HG03095 (cell line): ENCODE measurements around the gene EFHB.
"Not testable (repeated sequence)": the region's sequence is repeated elsewhere in the genome, so short reads cannot be mapped to it uniquely, and the experiment has no call there.

Source experiments
- ATAC-seq: cut with Tn5 transposase; IDR thresholded peaks from one replicate; pipeline ENCODE4 v1.9.1; 2021; ENCODE audit warnings: moderate library complexity; ENCODE audit not compliant: unreplicated experiment

Gene EFHB, protein sequence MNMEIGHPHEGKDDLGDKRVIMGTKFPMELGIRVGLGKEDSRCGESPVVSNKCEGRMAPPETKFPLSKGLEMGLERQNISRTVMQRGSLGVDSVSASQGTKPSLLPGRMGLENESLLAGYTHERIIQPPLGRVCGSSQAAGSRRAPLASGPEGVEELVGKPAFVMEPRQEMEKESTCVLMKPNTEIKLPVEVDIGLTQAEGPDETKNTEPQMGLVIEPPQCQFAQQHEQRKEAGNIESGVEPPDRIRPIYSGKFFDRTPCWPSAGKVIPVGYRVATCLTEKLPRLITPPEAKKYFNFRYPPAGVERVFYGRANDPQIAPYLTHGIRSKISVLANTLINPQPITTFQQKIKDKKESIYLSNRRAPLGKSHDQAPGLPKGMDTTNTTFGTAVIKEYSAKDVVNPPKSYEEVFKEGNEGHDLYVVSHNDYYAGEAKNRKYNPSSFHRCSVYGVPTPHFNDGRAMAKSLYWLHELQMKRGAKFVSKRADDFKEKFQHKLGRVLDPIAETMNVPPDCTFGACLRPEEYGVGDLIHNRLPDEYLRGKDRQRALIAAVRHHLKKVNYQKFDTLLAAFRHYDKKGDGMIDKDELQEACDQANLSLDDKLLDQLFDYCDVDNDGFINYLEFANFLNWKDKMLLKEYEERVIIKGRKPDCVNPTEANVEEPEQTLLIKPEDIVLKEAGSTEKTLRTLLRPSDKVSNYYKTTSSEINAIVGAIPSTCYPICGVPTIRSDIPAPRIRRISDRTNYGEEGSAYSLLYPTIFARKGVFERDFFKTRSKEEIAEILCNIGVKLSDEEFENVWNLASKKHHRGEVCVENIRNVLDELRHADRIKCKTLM

DNA sequence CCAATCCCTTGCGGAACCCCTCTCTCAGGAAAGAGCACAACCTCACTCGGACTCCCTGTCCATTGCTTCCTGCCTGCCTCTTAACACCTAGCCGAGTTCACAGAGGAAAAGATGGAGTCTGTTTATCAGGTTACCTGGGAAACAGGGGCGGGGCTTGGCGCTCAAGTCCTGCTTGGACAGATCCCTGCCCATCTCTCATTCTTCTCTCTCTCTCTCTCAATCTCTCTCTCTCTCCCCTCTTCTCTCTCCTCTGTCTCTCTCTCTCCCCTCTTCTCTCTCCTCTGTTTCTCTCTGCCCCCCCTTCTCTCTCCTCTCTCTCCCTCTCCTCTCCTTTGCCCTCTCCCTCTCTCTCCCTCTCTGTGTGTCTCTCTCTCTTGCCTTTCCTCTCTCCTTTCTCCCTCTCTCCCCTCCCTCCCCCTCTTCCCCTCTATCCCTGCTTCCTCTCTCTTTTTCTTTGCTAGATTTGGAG, at the start of gene EFHB:
Gene EFHB, minus strand, starts transcription at position 120 of the 469 bp plus-strand sequence. CDS start 199 bp downstream, outside the sequence.
- ATAC-seq: no peak

DNA sequence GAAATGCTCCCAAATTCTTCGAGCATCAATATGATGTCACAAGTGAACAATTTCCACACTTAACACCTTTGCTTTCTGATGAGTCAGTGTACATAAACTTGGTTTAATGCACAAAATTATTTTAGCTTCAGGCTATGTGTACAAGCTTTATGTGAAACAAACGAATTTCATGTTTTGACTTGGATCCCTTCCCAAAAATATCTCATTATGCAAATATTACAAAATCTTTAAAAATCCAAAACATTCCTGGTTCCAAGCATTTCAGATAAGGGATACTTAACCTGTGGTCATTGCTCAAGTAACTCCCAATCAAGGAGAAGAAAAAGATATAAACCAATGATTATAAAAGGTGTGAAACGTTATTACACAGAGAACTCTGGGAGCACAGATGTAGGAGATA, 38.0 kb upstream of the EFHB start:
- ATAC-seq: no peak

DNA sequence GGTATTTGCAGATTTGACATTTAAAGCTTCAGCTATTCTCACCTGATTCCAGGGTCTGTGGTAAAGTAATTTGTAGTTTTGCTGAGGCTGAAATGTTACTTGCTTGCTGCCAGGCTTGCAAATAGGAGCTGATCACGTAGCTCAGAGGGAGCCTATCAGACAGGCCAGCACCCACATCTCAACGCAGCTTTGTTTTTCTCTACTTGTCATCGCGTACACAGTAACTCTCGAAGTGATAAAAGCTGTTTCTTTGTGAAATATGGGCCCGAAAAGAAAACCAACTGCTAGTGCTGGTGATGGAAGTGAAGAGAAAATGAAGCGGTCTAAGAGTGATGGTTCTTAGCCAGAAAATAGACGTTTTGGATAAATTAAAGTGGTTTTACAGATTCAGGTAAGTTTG, 36.3 kb upstream of the EFHB start:
- ATAC-seq: no peak

DNA sequence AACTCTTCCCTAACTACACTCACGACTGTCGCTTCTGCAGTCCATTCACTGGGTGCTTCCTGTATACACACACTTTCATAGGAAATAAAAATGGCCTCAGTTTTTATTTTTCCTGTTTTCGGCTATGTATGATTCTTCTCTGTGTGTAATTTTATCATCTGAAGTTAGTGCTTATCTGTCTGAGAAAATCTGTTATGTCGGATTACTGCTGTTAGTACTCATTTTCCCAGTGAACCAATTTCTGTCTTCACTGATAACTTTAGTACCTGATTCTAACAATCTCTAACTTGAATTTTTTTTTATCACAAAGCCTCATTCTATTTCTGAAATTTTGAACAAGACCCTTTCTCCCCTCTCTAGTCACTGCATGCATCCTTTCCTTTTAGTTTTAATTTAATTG, 33.8 kb upstream of the EFHB start:
- no peak for ATAC-seq

DNA sequence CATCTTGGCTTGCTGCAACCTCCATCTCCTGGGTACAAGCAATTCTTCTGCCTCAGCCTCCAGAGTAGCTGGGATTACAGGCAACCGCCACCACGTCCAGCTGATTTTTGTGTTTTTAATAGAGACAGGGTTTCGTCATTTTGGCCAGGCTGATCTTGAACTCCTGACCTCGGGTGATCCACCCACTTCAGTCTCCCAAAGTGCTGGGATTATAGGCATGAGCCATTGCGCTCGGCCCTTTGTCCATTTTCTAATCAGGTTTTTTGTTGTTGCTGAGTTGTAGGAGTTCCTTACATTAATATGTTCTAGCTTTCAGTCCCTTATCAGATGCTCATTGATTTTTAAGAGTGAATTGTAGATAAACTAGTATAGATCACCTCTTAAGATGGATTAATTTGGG, 33.2 kb upstream of the EFHB start:
- no peak for ATAC-seq

DNA sequence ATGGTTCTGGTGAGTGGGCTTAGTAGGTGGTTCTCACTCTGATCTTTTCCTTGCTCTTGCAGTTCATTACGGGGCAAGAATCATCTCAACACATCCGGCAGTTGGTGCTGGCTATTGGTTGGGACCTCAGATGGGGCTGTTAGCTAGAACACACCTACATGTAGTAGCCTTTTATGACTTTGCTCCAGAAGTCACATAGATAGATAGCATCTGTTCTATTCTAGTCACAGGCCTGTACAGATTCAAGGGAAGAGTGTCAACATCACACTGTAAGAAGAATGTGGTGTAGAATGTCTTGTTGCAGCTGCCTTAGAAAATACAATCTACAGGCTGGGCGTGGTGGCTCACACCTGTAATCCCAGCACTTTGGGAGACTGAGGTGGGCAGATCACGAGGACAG, 27.9 kb upstream of the EFHB start:
- ATAC-seq: no peak

DNA sequence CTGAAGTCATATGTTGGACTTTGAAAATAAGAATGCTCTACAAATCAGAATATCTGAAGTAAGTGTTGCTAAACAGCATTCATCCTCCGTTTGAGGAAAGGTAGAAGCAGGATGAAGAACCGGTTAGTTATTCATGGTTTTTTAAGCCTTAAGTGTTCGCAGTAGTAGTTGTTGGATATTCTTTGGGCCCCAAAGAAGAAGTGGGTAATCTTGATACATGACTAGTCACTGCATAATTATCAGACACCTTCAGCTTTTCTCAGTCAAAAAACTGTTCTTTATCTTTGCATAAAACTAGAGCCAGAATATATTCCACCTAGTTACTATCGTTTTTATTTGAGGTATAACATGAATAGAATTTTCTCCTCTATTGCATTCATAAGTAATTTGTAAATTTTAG, 26.7 kb upstream of the EFHB start:
- no peak for ATAC-seq

DNA sequence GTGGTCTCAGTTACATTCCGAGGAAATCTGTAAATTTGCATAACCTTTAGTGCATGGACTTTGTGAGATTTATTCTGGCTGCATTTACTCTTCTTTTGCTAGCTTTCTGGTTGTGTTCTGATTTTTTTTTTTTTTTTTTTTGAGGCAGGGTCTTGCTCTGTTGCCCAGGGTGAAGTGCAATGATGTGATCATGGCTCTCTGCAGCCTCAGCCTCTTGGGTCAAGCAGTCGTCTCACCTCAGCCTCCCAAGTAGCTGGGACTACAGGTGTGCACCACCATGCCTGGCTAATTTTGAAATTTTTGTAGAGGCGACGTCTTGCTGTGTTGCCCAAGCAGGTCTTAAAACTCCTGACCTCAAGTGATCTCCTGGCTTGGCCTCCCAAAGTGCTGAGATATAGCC, 25.5 kb upstream of the EFHB start:
- no peak for ATAC-seq

DNA sequence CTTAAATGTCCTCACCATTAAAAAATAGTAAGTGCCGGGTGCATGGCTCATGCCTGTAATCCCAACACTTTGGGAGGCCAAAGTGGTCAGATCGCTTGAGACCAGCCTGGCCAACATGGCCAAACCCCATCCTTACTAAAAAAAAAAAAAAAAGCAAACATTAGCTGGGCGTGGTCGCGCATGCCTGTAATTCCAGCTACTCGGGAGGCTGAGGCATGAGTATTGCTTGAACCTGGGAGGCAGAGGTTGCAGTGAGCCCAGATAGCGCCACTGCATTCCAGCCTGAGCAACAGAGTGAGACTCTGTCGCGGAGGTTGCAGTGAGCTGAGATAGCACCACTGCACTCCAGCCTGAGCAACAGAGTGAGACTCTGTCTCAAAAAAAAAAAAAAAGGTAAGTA, 23.3 kb upstream of the EFHB start:
- not testable (repeated sequence) for ATAC-seq

DNA sequence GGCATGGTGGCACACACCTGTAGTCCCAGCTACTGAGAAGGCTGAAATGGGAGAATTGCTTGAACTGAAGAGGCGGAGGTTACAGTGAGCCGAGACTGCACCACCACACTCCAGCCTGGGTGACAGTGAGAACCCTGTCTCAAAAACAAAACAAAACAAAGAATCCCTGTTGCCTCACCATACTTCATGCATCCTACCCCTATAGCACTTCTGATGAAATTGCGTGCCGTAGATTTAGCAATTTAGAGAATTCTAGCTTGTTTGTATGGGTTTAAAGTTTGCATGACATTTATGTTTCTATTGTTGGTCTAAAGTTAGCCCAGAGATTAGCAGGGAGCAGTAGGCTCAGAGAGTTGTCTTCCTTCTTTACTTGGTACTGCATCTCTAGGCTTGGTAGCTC, 20.7 kb upstream of the EFHB start:
- ATAC-seq: no peak

DNA sequence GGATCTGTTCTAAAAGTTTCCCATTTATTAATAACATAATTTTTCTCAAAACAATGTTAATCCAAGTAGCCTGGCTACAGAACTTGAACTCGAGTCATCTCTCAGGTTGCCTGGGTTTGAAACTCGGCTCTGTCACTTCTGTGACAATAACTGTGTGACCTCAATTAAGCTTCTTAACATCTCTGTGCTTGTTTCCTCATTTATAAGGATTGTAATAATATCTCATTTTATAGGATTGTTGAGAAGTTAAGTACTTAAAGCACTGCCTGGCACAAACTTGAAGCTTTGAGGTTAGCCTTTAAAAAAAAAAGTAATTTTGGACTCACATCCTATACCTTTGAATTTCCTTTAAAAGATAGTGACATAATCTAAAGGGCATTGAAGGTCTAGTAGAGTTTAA, 16.3 kb upstream of the EFHB start:
- ATAC-seq: no peak

DNA sequence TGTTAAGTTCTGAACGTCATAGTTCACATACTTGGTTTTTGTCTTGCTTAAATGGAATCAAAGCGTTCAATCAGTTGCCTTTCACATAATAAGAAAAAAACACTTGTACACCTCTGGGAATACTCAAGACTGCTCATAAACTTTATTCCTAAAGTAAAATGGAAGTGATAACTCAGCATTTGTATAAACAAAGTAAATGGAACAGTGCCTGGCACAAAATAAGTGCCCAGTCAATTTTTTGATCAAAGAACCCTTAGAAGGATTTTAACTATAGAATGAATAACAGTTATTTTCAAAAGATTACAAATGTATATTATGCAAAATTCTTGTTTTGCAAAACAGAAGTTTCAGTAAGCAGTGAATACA, 14.2 kb upstream of the EFHB start:
- ATAC-seq: no peak

DNA sequence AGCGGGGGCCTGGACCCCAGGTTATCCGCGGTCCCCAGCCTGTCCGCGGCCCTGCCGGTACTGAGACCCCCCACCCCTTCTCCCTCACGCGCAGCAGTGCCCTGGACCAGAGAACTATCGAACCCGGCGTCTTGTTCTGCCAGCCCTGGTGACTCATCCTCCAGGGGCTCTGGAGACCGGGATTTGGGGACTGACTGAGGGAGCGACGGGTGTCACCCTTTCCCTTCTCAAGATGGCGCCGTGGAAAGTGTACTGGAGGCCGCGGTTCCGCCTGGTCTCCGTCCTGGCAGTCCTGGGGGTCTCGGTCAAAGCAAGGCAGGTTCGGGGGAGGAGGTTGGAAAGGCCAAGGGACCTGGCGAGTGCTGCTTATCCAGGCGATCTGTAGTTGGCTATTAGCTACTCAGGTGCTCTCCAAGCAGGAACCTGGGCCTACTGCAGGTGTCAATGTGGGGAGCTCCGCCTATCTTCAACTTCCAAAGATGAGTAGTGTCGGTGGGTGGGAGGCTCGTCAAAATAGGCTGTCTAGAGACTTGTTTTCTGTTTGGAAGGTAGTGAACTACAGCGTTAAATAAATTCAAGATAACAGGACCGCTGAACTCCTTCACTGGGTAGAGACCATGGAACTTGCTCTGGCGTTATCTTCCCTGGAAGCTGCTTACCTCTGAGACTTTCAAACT, 13.7 kb upstream of the EFHB start:
- peak; percentile 20 for ATAC-seq

DNA sequence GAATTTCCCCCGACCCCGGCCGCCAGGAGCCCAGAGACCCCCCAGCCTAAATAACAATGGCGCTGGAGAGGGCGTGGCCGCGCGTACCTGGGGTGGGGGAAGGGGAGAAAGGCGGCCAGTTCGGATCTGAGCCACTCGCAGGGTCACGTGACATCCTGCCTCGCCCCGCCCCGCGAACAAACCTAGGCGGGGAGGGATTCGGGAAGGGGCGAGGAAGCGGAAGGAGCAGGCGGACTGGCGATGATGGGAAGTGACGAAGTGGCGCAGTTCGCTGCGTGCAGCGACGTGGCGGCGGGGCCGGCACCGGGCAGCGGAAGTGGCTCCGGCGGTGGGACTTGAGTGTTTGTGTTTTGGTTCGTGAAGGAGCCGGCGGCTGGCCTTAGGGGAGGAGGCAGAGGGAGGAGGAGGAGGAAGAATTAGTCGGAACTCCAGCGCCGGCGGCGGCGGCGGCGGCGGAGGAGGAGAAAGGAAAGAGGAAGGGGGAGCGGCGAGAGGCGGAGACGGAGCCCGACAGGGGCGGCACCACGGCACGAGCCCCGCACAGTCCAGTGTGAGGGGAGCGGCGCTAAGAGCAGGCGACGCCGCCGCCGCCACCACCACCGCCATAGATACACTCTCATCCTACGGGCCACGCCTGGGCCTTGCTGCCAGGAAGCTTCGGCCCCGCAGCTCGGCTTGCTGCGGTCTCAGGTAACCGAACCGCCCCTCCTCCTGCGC, 13.0 kb upstream of the EFHB start, which contains the start of gene RAB5A:
Gene RAB5A, plus strand, starts transcription at position 266 of the 717 bp plus-strand sequence. CDS start 3,802 bp downstream, outside the sequence.
- peak; percentile 94 for ATAC-seq

DNA sequence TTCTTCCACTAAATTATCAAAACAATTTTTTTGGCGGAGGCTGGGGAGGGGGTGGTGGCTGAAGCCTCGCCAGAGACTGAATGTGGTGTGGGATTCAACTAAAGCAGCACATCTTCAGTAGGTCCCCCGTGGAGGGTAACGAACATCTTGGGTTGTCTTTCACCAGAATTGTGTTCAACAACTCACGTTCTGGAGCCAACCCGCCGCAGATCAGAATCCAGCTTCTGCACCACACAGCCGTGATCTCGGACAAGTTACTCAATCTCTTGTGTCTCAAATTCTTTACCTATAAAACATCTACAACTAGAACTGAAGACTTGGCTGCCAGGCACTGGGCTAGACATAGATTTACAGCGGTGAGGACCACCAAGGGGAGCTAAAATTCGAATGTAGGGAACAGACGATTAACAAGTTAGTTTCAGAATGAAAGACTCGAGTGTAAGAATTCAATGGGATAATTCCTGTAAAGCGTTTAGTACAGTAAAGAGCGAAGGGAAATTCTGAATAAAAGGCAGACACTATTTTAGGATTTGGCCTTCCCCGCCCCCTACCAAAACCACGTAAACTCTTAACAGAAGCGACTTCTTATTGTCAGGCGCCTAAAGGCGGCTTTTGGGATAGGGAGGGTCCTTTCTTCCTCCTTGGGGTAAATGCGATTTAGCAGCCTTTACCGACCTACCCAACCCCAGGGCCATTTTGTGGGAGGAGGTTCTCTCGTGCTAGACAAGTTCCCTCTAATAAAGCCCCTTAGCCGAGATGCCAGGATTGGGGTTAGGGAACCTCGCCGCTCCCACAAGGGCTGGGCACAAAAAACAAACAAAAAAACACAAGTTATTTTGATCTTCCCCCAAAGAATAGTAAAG, 12.2 kb upstream of the EFHB start:
- peak; percentile 8 for ATAC-seq

DNA sequence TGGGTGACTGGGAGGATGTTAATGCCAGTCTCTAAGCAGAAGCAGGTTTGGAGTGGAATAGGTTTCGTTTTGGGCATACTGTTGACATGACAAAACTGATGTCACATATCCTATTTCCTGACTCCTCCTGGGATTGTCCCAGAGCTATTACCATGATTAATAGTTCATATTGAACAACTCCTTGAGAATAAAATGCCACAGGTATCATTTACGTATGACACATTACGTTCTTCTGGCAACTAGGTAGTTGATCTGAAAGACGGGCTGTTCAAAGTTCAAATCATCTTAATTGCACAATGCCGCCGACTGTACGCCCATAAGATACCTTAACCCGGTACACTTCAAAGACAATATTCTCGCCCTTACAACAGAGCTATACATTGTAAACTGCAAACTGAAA, 11.5 kb upstream of the EFHB start:
- no peak for ATAC-seq

DNA sequence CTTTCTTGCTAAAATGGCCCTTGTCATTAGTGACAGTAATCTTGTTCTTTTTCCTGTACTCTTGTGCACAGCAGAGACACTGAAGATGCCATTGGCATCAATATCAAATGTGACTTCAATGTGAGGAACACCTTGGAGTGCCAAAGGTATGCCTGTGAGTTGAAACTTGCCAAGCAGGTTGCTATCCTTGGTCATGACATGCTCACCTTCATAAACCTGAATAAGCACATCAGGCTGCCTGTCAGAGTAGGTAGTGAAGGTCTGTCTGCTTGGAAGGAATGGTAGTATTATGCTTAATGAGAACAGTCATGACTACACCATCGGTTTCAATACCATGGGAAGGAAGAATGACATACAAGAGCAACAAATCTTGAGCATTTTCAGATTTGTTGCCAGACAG, 6.6 kb upstream of the EFHB start:
- ATAC-seq: no peak

DNA sequence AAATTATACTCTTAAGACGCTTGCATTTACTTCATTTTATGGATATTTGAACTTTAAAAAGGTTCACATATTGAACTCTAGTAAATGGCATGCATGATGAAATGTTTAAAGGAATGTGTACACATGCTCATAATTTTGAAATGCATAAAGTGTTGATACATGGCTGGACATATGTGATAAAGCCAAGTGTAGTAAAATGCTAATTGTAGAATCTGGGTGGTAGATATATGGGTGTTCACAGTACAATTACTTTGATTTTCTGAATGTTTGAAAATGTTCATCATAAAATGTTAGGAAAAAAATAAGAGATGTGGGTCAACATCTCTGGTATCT, 4.2 kb upstream of the EFHB start:
- no peak for ATAC-seq

DNA sequence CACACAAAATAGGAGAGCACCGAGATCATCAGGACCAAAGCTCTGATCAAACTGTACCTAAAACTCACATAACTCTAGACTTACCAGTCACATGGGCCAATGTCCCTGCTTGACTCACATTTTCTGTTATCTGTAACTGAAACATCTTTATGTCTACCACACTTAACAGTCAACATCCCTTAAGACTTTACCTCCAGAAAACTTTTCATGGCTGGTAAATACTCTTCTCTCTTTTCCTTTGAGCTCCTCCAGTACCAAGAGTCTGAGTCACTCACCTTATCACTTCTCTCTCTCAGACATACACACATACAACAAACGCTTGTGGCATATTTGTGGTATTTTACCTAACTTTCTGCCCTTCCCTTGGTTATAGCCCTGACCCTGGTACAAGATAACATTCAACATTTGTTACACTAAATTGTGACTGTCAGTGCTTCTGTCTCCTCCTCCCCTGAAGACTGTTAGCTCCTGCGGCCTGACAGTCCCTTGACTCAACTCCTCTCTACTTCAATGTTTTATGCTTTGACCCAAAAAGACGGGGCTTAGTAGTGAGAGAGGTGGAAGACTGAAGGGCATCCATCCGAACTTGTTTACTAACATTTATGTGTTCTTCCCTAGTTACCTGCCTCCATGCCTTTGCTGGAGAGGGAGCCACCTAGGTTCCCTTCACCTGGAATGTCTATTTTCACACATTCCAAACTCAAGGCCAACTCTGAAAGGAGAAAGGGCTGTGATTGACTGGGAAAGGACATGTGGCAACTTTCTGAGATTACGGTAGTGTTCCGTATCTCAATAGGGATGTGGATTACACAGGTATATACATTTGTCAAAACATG, 3.7 kb upstream of the EFHB start:
- ATAC-seq: no peak
